OCI-LY3 (cell line): Measurements from ENCODE around the gene MRPL28.

Experiments used
- EZH2phosphoT487 ChIP-seq: fragments of 200-600 bp; shearing (Covaris generic); IDR thresholded peaks from 2 replicates; pipeline ENCODE4 v1.6.1; 2018; ENCODE audit warnings: antibody characterized with exemption, mixed run types, low read depth
- TF ChIP-seq, protein P1 (sequence below): fragments of 200-600, 300-600 bp; sonication (generic); IDR thresholded peaks from 2 replicates; pipeline ENCODE4 v1.5.1; 2014; ENCODE audit warnings: antibody characterized with exemption, low read length, low read depth

DNA sequence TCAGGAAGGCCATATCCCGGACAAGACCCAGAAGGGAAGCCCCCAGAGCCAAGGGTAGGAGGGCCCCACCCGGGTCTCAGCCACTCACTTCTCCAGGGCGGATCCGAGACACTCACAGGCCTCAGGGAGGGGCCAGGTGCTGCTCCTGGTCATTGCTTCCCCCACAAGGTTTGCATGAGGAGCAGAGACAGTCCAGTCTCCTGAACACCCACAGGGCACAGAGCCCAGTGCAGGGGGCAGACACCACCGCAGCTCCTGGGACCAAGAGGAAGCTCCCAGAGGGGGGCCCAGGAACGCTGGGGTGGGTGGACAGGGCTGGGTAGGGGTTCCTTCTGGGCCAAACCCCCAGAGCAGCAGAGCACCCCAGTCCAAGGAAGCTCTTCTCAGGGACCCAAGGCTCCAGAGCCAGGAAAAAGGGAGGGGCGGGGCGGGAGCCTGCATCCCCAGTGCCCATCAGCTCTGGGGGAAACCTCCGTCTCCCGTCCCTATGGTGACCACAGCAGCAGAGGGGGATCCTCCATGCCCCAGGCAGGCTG, 709 bp upstream of the MRPL28 start:
- TF ChIP-seq, protein P1, sequence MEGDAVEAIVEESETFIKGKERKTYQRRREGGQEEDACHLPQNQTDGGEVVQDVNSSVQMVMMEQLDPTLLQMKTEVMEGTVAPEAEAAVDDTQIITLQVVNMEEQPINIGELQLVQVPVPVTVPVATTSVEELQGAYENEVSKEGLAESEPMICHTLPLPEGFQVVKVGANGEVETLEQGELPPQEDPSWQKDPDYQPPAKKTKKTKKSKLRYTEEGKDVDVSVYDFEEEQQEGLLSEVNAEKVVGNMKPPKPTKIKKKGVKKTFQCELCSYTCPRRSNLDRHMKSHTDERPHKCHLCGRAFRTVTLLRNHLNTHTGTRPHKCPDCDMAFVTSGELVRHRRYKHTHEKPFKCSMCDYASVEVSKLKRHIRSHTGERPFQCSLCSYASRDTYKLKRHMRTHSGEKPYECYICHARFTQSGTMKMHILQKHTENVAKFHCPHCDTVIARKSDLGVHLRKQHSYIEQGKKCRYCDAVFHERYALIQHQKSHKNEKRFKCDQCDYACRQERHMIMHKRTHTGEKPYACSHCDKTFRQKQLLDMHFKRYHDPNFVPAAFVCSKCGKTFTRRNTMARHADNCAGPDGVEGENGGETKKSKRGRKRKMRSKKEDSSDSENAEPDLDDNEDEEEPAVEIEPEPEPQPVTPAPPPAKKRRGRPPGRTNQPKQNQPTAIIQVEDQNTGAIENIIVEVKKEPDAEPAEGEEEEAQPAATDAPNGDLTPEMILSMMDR, result no peak
- no peak for TF ChIP-seq EZH2phosphoT487
